Activated CD8-positive, alpha-beta memory T cell treated with anti-CD3 and anti-CD28 coated beads for 36 hours (primary cell): ENCODE results near the gene NUP93. TPM values are rescaled to one million over a fixed set of nuclear protein-coding genes. Genes with fewer than 3 reads are reported as not detected.

Experiments
- CTCF ChIA-PET: fragments of 350-600 bp; sonication (Branson Sonifier 250); formaldehyde crosslinking; loops from one replicate; lab custom pipeline; 2021; ENCODE audit warnings: antibody characterized with exemption; lab: Charles Lee
- POLR2A ChIA-PET: fragments of 350-600 bp; sonication (Branson Sonifier 250); formaldehyde crosslinking; loops from one replicate; lab custom pipeline; 2021; ENCODE audit warnings: antibody characterized with exemption; lab: Charles Lee
- total RNA-seq, 2 experiments: library from RNA; stranded (reverse); gene quantifications; one replicate each; pipeline ENCODE4 v1.2.3, GENCODE V29; 2021

NUP93 gene
- total RNA-seq, 2 experiments from 2014 or later, result 160 to 165 TPM

- CTCF ChIA-PET, result no interaction called here
- POLR2A ChIA-PET, result no interaction called here
Measured at GRCh38 chr16:56765949-56766348, 36.0 kb downstream of the NUP93 start.

- POLR2A ChIA-PET, result no interaction called here
- CTCF ChIA-PET, result no interaction called here
Measured at GRCh38 chr16:56767024-56767423, 37.1 kb downstream of the NUP93 start.

- CTCF ChIA-PET, result no interaction called here
- POLR2A ChIA-PET, result no interaction called here
Measured at GRCh38 chr16:56769677-56770076, 39.7 kb downstream of the NUP93 start.

- ChIA-PET CTCF (no interaction called here), POLR2A (no interaction called here)
Measured at GRCh38 chr16:56771558-56772279, 41.8 kb downstream of the NUP93 start.

GRCh38 chr16:56773532-56773931 is 43.6 kb downstream of the NUP93 start:
- POLR2A ChIA-PET, result no interaction called here
- CTCF ChIA-PET, result no interaction called here

GRCh38 chr16:56774016-56774680 is 44.2 kb downstream of the NUP93 start:
- ChIA-PET CTCF (no interaction called here), POLR2A (interaction anchor here (0.6 kb wide), 1 partner anchor 9 kb away, joined by 3 read pairs; no protein-coding TSS in a partner anchor)

- CTCF ChIA-PET, result no interaction called here
- POLR2A ChIA-PET, result no interaction called here
Measured at GRCh38 chr16:56775162-56775561, 45.2 kb downstream of the NUP93 start.

- ChIA-PET CTCF (no interaction called here), POLR2A (no interaction called here)
Measured at GRCh38 chr16:56776562-56776961, 46.6 kb downstream of the NUP93 start.

GRCh38 chr16:56777001-56777400 is 47.1 kb downstream of the NUP93 start:
- CTCF ChIA-PET, result no interaction called here
- POLR2A ChIA-PET, result no interaction called here

GRCh38 chr16:56777482-56777881 is 47.6 kb downstream of the NUP93 start:
- ChIA-PET CTCF (no interaction called here), POLR2A (no interaction called here)

- POLR2A ChIA-PET, result no interaction called here
- CTCF ChIA-PET, result no interaction called here
Measured at GRCh38 chr16:56779906-56780305, 50.0 kb downstream of the NUP93 start.

GRCh38 chr16:56780646-56781045 is 50.7 kb downstream of the NUP93 start:
- CTCF ChIA-PET, result interaction anchor here (0.6 kb wide), 1 partner anchor 52 kb away, joined by 4 read pairs; no protein-coding TSS in a partner anchor
- POLR2A ChIA-PET, result no interaction called here

- ChIA-PET POLR2A (no interaction called here), CTCF (no interaction called here)
Measured at GRCh38 chr16:56781528-56781961, 51.6 kb downstream of the NUP93 start.

- CTCF ChIA-PET, result no interaction called here
- POLR2A ChIA-PET, result interaction anchor here (0.7 kb wide), 1 partner anchor 9 kb away, joined by 3 read pairs; no protein-coding TSS in a partner anchor
Measured at GRCh38 chr16:56783344-56783743, 53.4 kb downstream of the NUP93 start.

GRCh38 chr16:56785317-56785716 is 55.4 kb downstream of the NUP93 start:
- ChIA-PET POLR2A (no interaction called here), CTCF (no interaction called here)

GRCh38 chr16:56787167-56787566 is 57.2 kb downstream of the NUP93 start:
- CTCF ChIA-PET, result no interaction called here
- POLR2A ChIA-PET, result no interaction called here

GRCh38 chr16:56788435-56788834 is 58.5 kb downstream of the NUP93 start:
- ChIA-PET POLR2A (no interaction called here), CTCF (no interaction called here)

- ChIA-PET POLR2A (no interaction called here), CTCF (no interaction called here)
Measured at GRCh38 chr16:56789360-56789759, 59.4 kb downstream of the NUP93 start.

GRCh38 chr16:56792967-56793366 is 63.0 kb downstream of the NUP93 start:
- ChIA-PET CTCF (interaction anchor here (0.6 to 1.8 kb wide), 4 partner anchors 27 to 437 kb away, joined by 3 to 8 read pairs (median 3); no protein-coding TSS in a partner anchor), POLR2A (no interaction called here)

- ChIA-PET CTCF (interaction anchor here (1.0 to 1.8 kb wide), 3 partner anchors 26 to 246 kb away, joined by 3 to 8 read pairs (median 3); no protein-coding TSS in a partner anchor), POLR2A (no interaction called here)
Measured at GRCh38 chr16:56793492-56793891, 63.6 kb downstream of the NUP93 start.

- POLR2A ChIA-PET, result no interaction called here
- CTCF ChIA-PET, result interaction anchor here (0.6 to 0.7 kb wide), 2 partner anchors 20 to 357 kb away, joined by 3 to 5 read pairs; no protein-coding TSS in a partner anchor
Measured at GRCh38 chr16:56795011-56795410, 65.1 kb downstream of the NUP93 start.
